GM10266 (cell line): ENCODE measurements around the gene PPIL1.

Experiments
- DNase-seq: peaks from one replicate; pipeline ENCODE4 v3.0.0; 2012; ENCODE audit errors: extremely low spot score
- TF ChIP-seq, protein P1 (sequence below): IDR thresholded peaks from 2 replicates; pipeline ENCODE4 v1.5.1; 2012; ENCODE audit warnings: mild to moderate bottlenecking, low read depth; ENCODE audit not compliant: control insufficient read depth, insufficient read depth; ENCODE audit errors: missing control alignments

The PPIL1 gene

DNA sequence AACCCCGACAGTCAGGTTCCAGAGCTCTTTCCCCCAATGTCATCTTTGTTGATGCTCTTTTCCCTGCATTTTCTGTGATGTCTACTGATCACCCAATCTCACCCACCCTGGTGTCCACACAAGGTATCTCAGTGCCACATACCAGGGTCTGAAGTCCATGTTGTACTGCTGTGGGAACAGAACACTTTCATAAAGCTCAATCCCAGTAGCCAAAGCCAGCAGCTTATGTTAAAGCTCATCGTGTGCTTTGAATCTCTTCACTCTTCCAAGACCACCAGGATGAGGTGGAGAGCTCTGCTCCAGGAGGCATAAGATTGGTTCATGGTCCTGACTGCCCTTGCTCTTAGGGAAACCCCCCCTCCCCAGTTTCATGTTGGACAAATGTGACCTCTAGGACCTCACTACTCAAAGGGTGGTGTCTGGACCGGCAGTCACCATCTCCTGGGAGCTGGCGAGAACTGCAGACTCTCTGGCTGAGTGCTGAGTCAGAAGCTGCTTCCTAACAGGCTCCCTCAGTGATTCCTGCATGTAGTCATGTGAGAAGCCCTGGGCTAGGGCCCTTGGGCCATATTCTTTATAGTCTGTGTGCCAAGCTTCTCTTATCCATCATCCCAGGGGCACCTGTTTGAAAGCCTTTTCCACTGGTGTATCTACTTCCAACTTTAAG, 22.0 kb downstream of the PPIL1 start:
- TF ChIP-seq, protein P1, sequence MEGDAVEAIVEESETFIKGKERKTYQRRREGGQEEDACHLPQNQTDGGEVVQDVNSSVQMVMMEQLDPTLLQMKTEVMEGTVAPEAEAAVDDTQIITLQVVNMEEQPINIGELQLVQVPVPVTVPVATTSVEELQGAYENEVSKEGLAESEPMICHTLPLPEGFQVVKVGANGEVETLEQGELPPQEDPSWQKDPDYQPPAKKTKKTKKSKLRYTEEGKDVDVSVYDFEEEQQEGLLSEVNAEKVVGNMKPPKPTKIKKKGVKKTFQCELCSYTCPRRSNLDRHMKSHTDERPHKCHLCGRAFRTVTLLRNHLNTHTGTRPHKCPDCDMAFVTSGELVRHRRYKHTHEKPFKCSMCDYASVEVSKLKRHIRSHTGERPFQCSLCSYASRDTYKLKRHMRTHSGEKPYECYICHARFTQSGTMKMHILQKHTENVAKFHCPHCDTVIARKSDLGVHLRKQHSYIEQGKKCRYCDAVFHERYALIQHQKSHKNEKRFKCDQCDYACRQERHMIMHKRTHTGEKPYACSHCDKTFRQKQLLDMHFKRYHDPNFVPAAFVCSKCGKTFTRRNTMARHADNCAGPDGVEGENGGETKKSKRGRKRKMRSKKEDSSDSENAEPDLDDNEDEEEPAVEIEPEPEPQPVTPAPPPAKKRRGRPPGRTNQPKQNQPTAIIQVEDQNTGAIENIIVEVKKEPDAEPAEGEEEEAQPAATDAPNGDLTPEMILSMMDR = no peak
- no peak for DNase-seq

DNA sequence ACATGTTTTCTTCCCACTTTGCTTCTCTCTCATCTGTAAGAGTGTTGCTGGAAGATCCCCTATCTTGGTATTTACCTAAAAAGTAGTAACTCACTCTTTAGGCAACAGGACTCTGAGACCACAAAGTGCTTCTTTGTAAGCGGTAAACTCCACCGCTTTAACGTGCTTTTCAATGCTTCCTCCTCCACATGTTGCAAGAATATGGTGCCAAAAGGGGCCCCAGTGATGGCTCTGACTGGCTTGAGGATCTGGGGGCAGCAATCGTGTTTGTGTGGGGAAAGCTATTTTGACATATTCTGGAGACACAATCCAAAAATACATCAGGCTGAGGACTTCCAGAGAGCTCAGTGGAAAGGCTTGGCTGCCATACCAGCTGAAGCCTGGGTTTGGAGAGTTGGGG, 23.0 kb downstream of the PPIL1 start:
- TF ChIP-seq, protein P1 = no peak
- DNase-seq = no peak

DNA sequence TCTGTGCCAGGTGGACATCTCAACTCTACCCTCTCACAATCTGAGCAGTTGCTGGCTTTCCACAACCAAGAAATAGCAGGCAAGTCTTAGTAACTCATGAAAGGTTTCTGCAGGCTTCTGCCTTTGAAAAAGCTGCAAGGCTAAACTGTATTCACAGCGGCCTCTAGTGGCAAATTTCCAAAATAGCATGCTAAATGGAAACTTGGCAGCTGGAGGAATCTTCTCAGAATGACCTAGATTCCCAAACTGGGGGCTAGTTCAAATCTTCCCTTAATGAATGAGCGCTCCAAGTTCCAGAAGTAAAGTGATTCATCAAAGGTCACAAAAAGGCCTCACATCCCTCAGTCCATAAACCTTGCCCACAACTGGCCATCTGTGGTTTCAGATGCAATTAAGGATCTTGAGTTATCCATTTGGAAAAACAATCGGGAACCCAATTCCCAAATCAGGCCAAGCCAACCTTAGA, 23.4 kb downstream of the PPIL1 start:
- TF ChIP-seq, protein P1 = peak; percentile 70

DNA sequence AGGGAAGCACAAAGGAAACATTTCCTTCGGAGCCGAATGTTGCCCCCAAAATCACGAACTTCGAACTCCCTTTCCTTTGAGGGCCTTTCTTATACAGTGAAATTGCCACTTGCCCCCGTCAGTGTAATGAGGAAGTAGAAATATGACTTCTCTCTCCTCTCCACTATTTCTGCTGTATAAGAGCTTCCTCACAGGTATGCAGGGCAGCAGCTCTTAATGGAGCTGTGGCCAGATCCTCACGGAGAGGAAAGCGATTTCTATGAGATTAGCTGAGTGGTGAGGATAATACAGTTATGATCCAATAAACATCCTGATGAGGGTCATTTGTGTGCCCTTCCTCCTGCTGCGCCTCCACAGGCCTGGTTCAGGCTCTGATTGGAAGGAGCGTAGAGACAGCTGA, 24.6 kb downstream of the PPIL1 start:
- TF ChIP-seq, protein P1 = no peak
- DNase-seq = no peak

More for the DNA sequence above, 23.4 kb downstream of the PPIL1 start:
- peak; percentile 65 for DNase-seq

DNA sequence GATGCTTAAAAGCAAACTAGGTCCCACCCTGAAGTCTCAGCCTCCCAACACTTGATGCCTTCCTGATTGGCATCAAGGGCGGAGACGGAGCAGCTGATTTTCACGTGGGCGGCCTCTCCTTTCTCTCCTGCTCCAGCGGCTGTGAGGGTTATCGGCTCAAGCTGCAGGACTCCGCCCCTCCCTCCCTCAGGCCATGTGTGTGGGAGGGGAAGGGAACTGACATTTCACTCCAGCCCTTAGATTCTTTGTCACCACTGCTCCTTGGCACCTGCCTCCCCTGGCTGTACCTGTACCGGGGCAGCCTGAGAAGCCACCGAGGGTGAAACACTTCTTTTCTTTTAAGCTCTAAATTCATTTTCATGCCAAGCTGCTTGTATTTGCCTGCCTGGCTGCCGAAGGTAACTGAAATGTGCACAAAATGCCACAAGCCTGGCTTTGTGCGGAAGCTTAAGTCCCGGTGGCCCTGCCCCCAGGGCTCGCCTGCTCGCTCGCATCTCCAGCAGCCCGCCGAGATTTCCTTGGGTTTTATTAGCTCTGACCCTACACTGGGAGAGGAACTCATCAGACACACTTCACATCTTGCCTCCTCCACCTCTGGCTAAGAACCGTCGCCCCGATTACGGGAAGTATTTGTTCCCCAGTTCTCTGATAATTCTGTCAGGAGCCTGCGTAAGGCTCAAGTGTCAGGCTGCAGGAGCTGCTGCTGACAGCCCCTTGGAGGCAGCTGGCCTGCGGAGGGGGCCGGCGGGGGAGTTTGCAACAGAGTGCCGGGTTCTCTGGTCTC, 25.8 kb downstream of the PPIL1 start:
- DNase-seq = no peak
- TF ChIP-seq, protein P1 = no peak

DNA sequence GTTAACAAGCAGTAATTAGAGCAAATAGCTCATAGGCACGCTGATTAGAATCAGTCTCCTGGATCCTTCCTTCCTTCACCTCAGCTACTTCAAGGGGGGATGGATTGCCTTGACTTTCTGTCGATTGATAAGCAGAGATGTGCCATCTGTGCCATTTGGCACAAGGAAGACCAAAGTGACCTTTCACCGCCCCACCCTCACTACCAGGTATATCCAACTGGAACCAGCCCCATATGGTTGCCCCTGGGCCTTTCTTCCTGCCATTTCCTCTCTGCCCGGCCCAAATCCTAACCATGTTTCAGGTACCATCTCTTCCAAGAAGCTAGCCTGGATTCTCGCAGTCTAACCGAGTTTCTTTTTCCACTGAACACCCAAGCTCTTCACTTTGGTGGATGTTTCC, 26.6 kb downstream of the PPIL1 start:
- TF ChIP-seq, protein P1 = no peak
- DNase-seq = no peak

DNA sequence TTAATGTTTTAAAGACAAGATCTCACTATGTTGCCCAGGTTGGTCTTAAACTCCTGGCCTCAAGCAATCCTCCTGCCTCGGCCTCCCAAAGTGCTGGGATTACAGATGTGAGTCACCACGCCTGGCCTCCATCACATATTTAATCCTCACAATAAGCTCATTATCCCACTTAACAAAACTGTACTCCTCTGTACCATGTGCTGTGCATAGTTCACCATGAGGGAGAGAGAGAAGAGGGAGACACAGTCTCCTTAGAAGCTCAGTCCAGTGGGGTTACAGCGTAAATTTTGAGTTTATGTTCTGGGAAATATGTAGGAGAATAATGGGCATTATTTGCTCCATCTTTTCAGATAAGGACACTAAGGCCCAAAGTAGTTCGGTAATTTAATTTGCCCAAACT, 27.5 kb downstream of the PPIL1 start:
- TF ChIP-seq, protein P1 = no peak
- DNase-seq = no peak
